Gastroesophageal sphincter (tissue), 3 donors: ENCODE results near the gene TSPAN15.

Experiments used
- CTCF ChIP-seq, 4 experiments: fragments of 200-600 bp in 2 of 4; fragments of 450-650 bp in 2 of 4; sonication (generic) in 1 of 4; IDR thresholded peaks; one replicate each; pipeline ENCODE4 v1.5.1; 2017 to 2019; ENCODE audit warnings: antibody characterized with exemption in 4 of 4, mild to moderate bottlenecking in 2 of 4, moderate library complexity in 2 of 4
- EP300 ChIP-seq: sonication (generic); formaldehyde crosslinking; IDR thresholded peaks from one replicate; pipeline ENCODE4 v1.6.1; 2017; ENCODE audit warnings: antibody characterized with exemption, mild to moderate bottlenecking
- POLR2A ChIP-seq, 2 donors: fragments of 450-650 bp; IDR thresholded peaks; one replicate each; pipeline ENCODE4 v1.6.1; 2017; ENCODE audit warnings: antibody characterized with exemption in 2 of 2, mild to moderate bottlenecking in 2 of 2, moderate library complexity in 1 of 2
- POLR2AphosphoS5 ChIP-seq: sonication (generic); formaldehyde crosslinking; IDR thresholded peaks from one replicate; pipeline ENCODE4 v1.6.1; 2017; ENCODE audit warnings: antibody characterized with exemption

GRCh38 chr10:69479240-69480067 is 28.2 kb downstream of the TSPAN15 start:
- no peak for TF ChIP-seq CTCF (IDR thresholded peaks at IDR 0.05)
- TF ChIP-seq POLR2A (IDR thresholded peaks at IDR 0.05) = no peak
- TF ChIP-seq POLR2AphosphoS5 = peak; percentile 63
- TF ChIP-seq EP300 = no peak
